HG03066 (cell line): Measurements from ENCODE around the gene RBMY1D.
"Not testable (repeated sequence)": the region's sequence is repeated elsewhere in the genome, so short reads cannot be mapped to it uniquely, and the experiment has no call there.

ENCODE experiments used
- ATAC-seq: cut with Tn5 transposase; IDR thresholded peaks from one replicate; pipeline ENCODE4 v1.9.1; 2021; ENCODE audit warnings: low read depth; ENCODE audit not compliant: unreplicated experiment

The RBMY1D gene

DNA sequence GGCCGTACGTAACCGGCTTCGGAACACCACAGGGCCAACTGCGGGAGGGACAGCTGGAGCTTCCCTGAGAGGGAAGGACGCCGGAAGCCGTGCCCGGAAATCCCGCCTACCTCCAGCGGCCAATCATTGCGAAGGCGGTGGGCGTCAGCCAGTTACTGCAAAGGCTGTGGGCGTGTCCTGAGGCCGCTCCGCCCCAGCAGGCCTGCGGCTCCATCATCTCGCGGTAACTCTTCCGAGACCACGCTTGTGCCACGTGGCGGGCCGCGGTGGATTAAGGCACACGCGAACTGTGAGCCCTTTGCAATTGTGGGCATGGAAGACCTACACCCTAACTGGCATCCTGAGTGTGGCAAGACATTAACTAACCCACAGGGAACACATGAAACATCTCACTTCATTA, at the start of gene RBMY1D:
Gene RBMY1D, minus strand, starts transcription at position 101 of the 400 bp plus-strand sequence. CDS start 2,013 bp downstream, outside the sequence.
- ATAC-seq: not testable (repeated sequence)

DNA sequence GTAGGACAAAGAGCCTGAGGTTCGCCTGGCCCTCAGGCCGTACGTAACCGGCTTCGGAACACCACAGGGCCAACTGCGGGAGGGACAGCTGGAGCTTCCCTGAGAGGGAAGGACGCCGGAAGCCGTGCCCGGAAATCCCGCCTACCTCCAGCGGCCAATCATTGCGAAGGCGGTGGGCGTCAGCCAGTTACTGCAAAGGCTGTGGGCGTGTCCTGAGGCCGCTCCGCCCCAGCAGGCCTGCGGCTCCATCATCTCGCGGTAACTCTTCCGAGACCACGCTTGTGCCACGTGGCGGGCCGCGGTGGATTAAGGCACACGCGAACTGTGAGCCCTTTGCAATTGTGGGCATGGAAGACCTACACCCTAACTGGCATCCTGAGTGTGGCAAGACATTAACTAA, 23.6 kb upstream of the RBMY1D start, which contains the start of gene RBMY1E:
Gene RBMY1E, minus strand, starts transcription at position 101 of the 400 bp plus-strand sequence. CDS start 1,978 bp downstream, outside the sequence.
- ATAC-seq: not testable (repeated sequence)

DNA sequence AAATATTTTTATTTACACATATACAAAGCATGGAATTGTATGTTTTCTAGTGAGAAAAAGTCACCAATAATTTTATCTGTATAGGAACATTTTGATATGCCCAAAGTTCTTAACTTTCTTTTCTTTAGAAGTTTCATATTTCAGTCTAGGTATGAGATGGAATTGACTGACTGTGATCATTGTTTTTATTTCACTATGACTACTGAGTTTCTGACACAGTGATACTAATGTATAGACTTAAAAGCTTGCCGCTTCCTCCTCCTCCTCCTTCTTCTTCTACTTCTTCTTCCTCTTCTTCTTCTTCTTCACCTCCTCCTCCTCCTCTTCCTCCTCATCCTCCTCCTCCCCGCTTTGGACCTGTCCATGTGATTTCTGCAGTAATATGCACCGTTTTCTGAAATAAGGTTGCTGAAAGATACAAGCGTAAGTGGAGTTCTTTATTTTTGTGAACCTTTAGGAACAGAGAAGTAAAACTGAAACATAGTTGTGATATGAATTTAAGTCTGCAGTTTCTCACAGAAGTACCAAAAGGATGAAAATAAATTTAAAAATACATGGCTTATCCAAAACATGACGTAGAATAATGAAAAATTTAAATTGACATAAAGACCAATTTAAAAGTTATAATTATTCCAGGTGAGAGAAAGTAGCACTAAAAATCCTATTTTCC, 24.8 kb downstream of the RBMY1D start:
- ATAC-seq: peak; percentile 72

GRCh38 chrY:21845481-21845880, 48.8 kb downstream of the RBMY1D start:
- ATAC-seq: no peak

DNA sequence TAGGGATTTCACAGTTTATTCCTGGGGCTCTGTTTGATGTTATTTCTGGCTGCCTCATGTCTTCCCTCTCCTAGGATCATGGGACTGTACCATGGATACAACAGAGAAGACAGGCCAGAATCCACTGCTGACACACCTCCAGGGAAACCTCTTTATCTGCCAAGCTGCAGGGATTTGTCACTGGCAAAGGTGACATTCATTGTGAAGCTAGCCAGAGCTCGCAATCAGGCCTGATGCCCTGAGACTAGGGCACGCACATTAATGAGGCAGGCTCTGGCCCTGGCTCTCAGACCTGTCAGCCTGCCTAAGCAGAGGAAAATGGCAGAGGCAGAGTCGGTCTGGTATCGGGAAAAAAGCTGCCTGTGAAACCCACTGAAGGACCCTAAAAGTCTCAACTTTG, 52.2 kb downstream of the RBMY1D start:
- no peak for ATAC-seq

DNA sequence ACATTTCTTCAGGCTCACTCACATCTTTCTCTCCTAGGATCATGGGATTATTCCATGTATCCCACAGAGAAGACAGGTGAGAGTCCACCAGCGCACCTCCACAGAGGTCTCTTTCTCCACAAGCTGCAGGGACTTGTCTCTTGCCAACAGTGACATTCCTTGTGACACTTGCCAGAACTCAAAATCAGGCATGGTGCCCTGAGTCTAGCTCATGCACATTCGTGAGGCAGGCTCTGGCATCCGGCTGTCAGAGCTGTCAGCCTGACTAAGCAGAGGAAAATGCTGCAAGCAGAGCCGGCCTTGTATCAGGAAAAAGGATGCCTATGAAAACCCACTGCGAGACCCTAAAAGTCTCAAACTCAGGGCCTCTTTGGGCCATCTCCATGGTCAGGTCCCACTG, 54.8 kb downstream of the RBMY1D start:
- no peak for ATAC-seq

- ATAC-seq: no peak
Measured at GRCh38 chrY:21836343-21836742, 58.0 kb downstream of the RBMY1D start.

DNA sequence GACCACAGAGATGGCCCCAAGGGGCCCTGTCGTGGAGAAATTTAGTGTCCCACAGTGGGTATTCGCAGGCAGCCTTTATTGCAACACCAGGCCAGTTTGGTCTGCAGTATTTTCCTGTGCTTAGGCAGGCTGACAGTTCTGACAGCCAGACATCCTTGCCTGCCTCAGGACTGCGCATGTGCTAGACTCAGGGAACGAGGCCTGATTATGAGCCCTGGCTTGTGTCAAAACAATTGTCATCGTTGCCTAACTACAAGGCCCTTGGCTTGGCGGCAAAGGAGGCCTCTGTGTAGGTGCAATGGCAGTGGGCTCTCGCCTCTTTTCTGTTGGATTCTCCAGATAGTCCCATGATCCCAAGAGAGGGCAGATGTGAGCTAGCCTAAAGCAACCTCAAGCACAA, 59.3 kb downstream of the RBMY1D start:
- ATAC-seq: no peak
